OCI-M2 (cell line): ENCODE results near the gene RPL12.

Experiments
- DNase-seq: peaks from one replicate; lab custom pipeline; 2025; ENCODE audit not compliant: unreplicated experiment; lab: John Stamatoyannopoulos, UW

RPL12 gene

GRCh38 chr9:127407492-127407843, 43.7 kb downstream of the RPL12 start:
- DNase-seq, result no peak

- DNase-seq, result no peak
Measured at GRCh38 chr9:127406799-127407491, 44.3 kb downstream of the RPL12 start.

GRCh38 chr9:127405344-127406125, 45.7 kb downstream of the RPL12 start:
- DNase-seq, result no peak

GRCh38 chr9:127404631-127405030, 46.6 kb downstream of the RPL12 start:
- no peak for DNase-seq

- no peak for DNase-seq
Measured at GRCh38 chr9:127403507-127404192, 47.6 kb downstream of the RPL12 start.

- DNase-seq, result no peak
Measured at GRCh38 chr9:127402401-127403090, 48.7 kb downstream of the RPL12 start.

- DNase-seq, result no peak
Measured at GRCh38 chr9:127399736-127400269, 51.4 kb downstream of the RPL12 start.

GRCh38 chr9:127398715-127399400, 52.3 kb downstream of the RPL12 start:
- no peak for DNase-seq

- DNase-seq, result no peak
Measured at GRCh38 chr9:127398275-127398647, 52.9 kb downstream of the RPL12 start.
